DMS 273 (cell line): ENCODE data around the gene GNGT2.
"Not testable (repeated sequence)": the region's sequence is repeated elsewhere in the genome, so short reads cannot be mapped to it uniquely, and the experiment has no call there.

ENCODE experiments used
- DNase-seq: peaks from one replicate; lab custom pipeline; 2025; ENCODE audit not compliant: unreplicated experiment; lab: John Stamatoyannopoulos, UW

GNGT2 gene

GRCh38 chr17:49213399-49213798 lies 3.0 kb upstream of the GNGT2 start:
- DNase-seq = no peak

DNA sequence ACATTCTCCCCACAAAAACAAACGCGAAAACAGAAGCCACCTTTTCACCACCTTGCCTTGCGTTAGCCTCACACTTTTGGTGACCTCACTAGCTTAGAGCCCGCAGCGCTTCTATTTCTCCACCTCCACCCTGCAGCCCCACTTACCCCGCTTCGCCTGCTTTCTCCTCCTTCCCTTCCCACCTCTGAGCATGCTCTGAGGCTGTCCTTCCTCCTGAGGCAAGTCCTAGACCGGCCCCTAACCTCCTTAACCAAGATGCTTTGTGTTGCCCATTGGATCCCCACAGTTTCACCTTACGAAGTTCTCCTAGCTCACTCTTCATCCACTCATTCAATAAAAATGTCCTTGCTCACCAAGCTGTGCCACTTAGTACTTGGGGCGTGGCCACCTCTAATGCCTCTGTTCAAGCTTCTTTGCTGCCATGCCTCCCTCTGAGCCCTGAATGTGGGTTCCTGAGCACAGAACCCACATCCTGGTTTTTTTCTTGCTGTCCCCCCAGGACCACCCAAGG lies 1.3 kb downstream of the GNGT2 start:
- no peak for DNase-seq

DNA sequence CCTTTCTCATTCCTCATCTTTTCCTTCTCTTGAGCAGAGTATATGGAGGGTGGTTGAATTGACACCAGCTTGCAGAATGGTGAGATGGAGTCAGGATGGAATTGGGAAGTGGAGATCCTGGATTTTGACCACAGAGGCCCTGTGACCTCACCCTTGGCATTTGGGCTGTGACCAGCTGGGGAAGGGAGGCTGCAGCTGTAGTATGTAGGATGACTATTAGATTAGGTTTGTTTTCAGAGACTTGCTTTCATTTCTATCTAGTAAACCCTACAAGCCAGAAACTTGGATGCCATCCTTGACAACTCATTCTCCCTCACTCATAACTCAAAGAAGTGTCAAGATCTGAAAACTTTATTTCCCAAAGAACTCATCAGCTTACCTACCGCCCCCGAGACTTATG lies 5.9 kb downstream of the GNGT2 start:
- no peak for DNase-seq

- no peak for DNase-seq
These were observed 6.6 kb downstream of the GNGT2 start for GRCh38 chr17:49203796-49204195.

DNA sequence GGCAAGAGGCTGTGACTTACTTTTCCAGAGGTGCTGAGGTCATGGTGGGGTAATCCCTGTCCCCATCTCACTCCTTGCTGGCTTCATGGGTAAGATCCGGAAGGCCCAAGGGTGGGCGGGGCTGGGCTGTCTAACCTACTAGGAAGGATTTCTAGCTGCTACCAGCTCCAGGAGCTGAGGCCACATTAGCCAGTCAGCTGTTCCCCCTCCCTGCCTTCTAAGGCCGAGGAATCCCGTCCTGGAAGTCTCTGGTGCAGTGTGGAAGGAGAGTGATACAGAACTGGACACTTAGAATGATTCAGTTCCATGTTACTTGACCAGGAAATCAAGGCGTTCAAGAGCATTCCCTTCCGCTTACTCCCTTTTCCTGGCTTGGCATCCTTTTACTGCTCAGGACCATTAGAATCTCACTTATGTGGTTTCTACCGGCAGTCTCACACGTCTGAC lies 8.9 kb downstream of the GNGT2 start:
- DNase-seq = no peak

DNA sequence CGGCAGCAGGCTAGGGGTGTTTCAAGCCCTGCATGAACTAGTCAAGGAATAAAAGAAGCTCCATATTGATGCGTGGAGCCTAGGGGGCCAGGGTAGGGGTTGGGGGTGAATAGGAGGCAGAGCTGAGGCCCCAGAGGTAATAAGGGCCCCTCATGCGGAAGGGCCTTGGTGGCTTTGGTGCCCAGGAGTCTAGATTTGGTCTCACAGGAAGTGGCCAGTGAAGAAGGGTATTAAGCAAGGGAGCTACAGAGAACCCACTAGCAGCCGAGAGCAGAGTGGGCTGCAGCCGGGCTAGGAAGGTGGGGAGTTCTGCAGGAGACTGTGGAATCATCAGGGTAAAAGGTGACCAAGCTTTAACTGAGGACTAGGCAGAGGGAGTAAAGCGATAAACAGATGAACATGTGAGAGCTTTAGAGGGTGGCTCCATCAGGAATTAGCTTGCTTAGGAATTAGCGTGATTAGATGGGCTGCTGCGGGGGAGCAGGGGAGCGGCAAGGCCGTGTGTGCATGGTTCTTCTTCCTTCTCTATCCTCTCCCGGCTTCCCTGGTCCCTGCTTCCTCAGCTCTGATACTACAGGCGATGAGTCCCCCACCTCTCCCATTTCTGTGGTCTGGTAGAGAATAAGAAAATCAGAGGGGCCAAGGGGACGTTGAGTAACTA lies 9.8 kb downstream of the GNGT2 start:
- no peak for DNase-seq

DNA sequence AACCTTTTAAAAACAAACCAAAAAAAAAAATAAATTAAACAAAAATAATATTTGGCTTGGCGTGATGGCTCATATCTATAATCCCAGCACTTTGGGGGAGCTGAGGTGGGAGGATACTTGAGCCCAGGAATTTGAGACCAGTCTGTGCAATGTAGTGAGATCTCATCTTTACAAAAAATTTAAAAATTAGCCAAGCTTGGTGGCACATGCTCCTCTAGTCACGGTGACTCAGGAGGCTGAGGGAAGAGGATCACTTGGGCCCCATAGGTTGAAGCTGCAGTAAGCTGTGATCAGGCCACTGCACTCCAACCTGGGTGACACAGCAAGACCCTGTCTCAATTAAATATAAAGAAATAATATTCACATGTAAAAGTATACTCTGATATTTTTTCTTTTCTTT lies 12.2 kb downstream of the GNGT2 start:
- DNase-seq = no peak

DNA sequence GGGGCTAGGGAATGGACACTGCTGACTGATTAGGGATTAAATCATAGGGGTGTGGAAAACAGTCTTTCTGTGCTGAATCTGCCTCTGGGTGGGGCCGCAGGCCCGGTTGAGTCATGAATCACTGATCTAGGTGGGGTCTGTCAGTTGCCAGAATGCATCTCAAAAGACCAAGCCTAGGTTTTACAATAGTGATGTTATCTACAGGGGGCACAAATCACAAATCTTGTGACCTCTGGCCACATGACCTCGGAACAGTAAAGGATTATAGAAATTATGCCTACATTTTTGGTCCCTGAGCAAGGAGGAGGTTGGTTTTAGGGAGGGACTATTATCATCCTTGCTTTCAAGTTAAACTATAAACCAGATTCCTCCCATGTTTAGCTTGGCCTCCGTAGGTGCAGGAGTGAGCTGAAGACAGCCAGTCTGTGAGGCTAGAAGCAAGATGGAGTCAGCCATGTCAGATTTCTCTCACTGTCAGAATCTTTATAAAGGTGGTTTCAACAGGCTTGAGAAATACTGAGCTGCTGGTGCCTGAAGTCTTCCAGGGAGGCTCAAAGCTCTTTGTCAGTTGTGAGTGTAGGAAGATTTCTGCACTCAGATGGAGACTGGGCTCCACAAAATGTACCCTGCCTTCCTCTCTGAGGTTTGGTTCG lies 12.9 kb downstream of the GNGT2 start:
- no peak for DNase-seq

- DNase-seq = no peak
These were observed 13.9 kb downstream of the GNGT2 start for GRCh38 chr17:49196520-49196919.

- DNase-seq = no peak
These were observed 14.6 kb downstream of the GNGT2 start for GRCh38 chr17:49195751-49196150.

- DNase-seq = no peak
These were observed 16.1 kb downstream of the GNGT2 start for GRCh38 chr17:49194297-49194607.

DNA sequence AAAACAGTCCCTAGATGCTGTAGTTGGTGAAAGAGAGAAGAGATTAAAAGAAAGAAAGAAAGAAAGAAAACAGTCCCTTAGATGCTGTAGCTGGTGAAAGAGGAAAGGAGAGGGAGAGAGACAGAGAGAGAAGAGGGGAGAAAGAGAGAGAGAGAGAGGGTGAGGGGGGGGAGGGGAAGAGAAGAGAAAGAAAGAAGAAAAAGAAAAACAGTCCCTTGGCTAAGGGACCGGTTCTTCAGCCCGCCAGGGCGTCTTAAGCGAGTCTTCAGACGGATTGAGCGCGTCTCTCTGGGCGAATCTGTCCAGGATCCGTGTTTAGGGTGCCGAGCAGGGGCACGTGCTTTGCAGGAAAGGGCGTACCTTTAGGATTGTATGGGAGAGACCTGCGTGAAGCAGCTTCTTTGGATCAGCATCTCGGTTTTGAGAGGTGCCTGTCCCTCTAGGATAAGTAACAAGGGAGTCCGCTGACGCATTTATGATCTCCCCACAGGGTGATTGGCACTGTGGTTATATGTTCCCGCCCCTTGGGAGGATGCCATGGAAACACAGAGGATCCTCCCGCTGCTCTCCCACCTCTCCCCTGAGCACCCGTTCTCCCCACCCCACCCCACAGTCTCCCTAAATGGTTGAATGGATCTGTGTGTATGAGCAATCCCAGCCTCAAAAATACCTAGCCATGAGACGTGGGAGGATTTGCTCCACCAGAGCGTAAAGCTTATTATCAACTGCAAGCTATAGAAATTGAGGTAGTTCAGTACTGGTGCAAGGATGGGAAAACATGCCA lies 16.7 kb downstream of the GNGT2 start:
- peak; percentile 85 for DNase-seq

- DNase-seq = peak; percentile 99
These were observed 18.2 kb downstream of the GNGT2 start for GRCh38 chr17:49191917-49192741.

DNA sequence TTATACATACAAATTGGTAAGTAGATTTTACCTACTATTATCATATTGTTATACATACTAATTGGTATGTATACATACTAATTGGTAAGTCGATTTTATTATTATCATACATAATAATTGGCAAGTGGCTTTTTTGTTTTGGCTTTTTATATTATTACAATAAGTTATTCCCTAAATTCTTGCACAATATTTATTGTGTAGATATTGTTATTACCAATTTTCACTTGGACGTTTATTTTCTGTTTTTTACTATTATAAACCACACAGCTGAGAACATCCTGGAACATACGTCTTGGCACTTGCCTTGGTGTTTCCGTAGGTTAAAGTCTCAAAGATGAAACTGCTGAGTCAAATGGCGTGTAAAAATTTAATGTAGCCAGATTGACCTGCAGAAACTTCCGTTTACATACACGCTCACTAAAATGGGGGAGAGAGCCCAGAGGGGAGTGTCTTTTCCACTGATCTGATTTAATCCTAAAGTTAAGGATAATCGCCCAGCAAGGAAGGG lies 18.9 kb downstream of the GNGT2 start:
- no peak for DNase-seq

DNA sequence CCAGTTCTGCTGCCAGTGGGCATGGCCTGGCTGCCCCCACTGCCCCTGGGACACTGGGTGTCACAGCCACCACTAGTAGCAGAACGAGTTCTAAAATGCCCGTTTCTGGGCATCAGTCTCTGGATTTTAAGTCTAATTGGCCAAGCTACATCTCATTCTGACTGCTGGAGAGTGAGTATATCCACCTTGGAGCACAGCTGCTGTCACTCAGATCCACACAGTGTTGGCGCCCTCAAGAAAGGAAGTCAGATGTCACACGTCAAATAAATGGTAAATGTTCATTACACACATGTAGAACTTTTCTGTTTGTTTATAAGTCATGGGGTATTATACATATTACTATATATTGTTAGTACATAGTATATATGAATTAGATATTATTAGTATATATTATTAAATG lies 19.4 kb downstream of the GNGT2 start:
- DNase-seq = peak; percentile 20

DNA sequence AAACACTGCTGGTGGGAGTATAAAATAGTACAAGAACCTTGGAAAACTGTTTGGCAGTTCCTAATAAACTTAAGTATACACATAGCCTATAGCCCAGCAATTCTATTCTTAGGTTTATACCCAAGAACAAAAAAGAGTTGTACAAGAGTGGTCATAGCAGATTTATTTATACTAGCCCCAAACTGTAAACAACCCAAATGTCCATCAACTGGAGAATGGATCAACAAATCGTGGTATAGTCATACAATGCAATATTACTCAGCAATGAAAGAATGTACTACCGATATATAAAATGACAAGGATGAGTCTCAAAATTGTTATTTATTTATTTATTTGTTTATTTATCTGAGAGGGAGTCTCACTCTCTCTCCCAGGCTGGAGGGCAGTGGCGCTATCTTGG lies 23.1 kb downstream of the GNGT2 start:
- no peak for DNase-seq

DNA sequence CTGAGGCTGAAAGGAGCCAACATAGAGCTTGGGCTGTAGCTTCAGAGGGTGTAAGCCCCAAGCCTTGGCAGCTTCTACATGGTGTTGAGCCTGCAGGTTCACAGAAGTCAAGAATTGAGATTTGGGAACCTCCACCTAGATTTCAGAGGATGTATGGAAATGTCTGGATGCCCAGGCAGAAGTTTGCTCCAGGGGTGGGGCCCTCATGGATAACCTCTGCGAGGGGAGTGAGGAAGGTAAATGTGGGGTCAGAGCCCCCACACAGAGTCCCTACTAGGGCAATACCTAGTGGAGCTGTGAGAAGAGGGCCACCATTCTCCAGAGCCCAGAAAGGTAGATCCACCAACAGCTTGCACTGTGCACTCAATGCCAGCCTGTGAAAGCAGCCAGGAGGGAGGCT lies 25.0 kb downstream of the GNGT2 start:
- peak; percentile 7 for DNase-seq

DNA sequence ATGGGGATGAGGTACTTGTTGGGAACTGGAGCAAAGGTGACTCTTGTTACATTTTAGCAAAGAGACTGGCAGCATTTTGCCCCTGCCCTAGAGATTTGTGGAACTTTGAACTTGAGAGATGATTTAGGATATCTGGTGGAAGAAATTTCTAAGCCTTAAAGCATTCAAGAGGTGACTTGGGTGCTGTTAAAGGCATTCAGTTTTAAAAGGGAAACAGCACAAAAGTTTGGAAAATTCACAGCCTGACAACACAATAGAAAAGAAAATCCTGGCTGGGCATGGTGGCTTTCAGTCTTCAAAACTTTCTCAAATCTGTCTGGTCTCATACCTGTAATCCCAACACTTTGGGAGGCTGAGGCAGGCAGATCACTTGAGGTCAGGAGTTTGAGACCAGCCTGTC lies 25.9 kb downstream of the GNGT2 start:
- DNase-seq = not testable (repeated sequence)

- no peak for DNase-seq
These were observed 26.6 kb downstream of the GNGT2 start for GRCh38 chr17:49183801-49184200.

- no peak for DNase-seq
These were observed 27.0 kb downstream of the GNGT2 start for GRCh38 chr17:49183341-49183740.
